H9 (cell line): Measurements from ENCODE around the gene MYCBPAP. TPM values are rescaled to one million over a fixed set of nuclear protein-coding genes. Genes with fewer than 3 reads are reported as not detected.

Experiments
- DNase-seq: peaks from one replicate; pipeline ENCODE4 v3.0.0-alpha.2; 2017
- H2AFZ ChIP-seq: one replicate; pipeline ENCODE4 v1.6.1; 2013; ENCODE audit warnings: mild to moderate bottlenecking, low read length, control low read depth, moderate library complexity
- H2AK5ac ChIP-seq: 2 replicates; pipeline ENCODE4 v1.6.1; 2013; ENCODE audit warnings: low read length, control low read depth, mixed read lengths; ENCODE audit not compliant: insufficient read length
- H2BK120ac ChIP-seq: one replicate; pipeline ENCODE4 v1.6.1; 2013; ENCODE audit warnings: low read depth, mild to moderate bottlenecking, low read length, control low read depth, inconsistent platforms; ENCODE audit not compliant: poor library complexity, severe bottlenecking
- H2BK12ac ChIP-seq: 2 replicates; pipeline ENCODE4 v1.6.1; 2013; ENCODE audit warnings: low read length, control low read depth, mixed read lengths, low read depth; ENCODE audit not compliant: insufficient read length
- H2BK15ac ChIP-seq: 2 replicates; pipeline ENCODE4 v1.6.1; 2013; ENCODE audit warnings: low read depth, low read length, control low read depth
- H2BK20ac ChIP-seq: one replicate; pipeline ENCODE4 v1.6.1; 2013; ENCODE audit warnings: low read depth, mild to moderate bottlenecking, low read length, control low read depth, inconsistent platforms; ENCODE audit not compliant: poor library complexity, severe bottlenecking
- H2BK5ac ChIP-seq: 2 replicates; pipeline ENCODE4 v1.6.1; 2013; ENCODE audit warnings: low read length, control low read depth, mixed read lengths; ENCODE audit not compliant: insufficient read length
- H3K14ac ChIP-seq: 2 replicates; pipeline ENCODE4 v1.6.1; 2013; ENCODE audit warnings: low read length, control low read depth; ENCODE audit not compliant: insufficient read depth
- H3K18ac ChIP-seq: 2 replicates; pipeline ENCODE4 v1.6.1; 2013; ENCODE audit warnings: low read depth, mild to moderate bottlenecking, mixed read lengths, low read length, control low read depth; ENCODE audit not compliant: insufficient read length
- H3K23ac ChIP-seq: 2 replicates; pipeline ENCODE4 v1.6.1; 2013; ENCODE audit warnings: low read length, control low read depth, mixed read lengths, low read depth; ENCODE audit not compliant: insufficient read length
- H3K23me2 ChIP-seq: 2 replicates; pipeline ENCODE4 v1.6.1; 2013; ENCODE audit warnings: low read depth, mild to moderate bottlenecking, mixed read lengths, low read length, control low read depth; ENCODE audit not compliant: insufficient read length, poor library complexity, severe bottlenecking
- H3K27ac ChIP-seq: 2 replicates; pipeline ENCODE4 v1.5.1; 2013; ENCODE audit warnings: low read length, control low read depth, mixed read lengths, low read depth; ENCODE audit not compliant: insufficient read length
- H3K27me3 ChIP-seq: 2 replicates; pipeline ENCODE4 v1.6.1; 2013; ENCODE audit warnings: low read length, control low read depth, inconsistent platforms; ENCODE audit not compliant: insufficient read depth
- H3K4ac ChIP-seq: 2 replicates; pipeline ENCODE4 v1.6.1; 2013; ENCODE audit warnings: low read depth, mild to moderate bottlenecking, control low read depth, inconsistent platforms, low read length, moderate library complexity
- H3K4me1 ChIP-seq: 2 replicates; pipeline ENCODE4 v1.6.1; 2013; ENCODE audit warnings: low read length, control low read depth, inconsistent platforms; ENCODE audit not compliant: insufficient read depth
- H3K4me2 ChIP-seq: 2 replicates; pipeline ENCODE4 v1.6.1; 2013; ENCODE audit warnings: low read length, control low read depth, mixed read lengths; ENCODE audit not compliant: insufficient read length, insufficient read depth
- H3K56ac ChIP-seq: 2 replicates; pipeline ENCODE4 v1.6.1; 2013; ENCODE audit warnings: low read depth, mild to moderate bottlenecking, mixed read lengths, low read length, control low read depth; ENCODE audit not compliant: insufficient read length
- H3K79me1 ChIP-seq: 2 replicates; pipeline ENCODE4 v1.6.1; 2013; ENCODE audit warnings: low read depth, mild to moderate bottlenecking, moderate library complexity, low read length, control low read depth, inconsistent platforms; ENCODE audit not compliant: insufficient read depth, poor library complexity, severe bottlenecking
- H3K79me2 ChIP-seq: 2 replicates; pipeline ENCODE4 v1.6.1; 2013; ENCODE audit warnings: low read length, control low read depth, inconsistent platforms; ENCODE audit not compliant: insufficient read depth
- H3K9ac ChIP-seq: 2 replicates; pipeline ENCODE4 v1.6.1; 2013; ENCODE audit warnings: low read length, control low read depth, mixed read lengths; ENCODE audit not compliant: insufficient read length; ENCODE audit errors: extremely low read depth
- H3K9me3 ChIP-seq: one replicate; pipeline ENCODE4 v1.6.1; 2013; ENCODE audit warnings: low read depth, low read length, inconsistent platforms; ENCODE audit not compliant: control insufficient read depth
- H3T11ph ChIP-seq: one replicate; pipeline ENCODE4 v1.6.1; 2013; ENCODE audit warnings: mild to moderate bottlenecking, low read length, control low read depth, inconsistent platforms
- H4K20me1 ChIP-seq: one replicate; pipeline ENCODE4 v1.6.1; 2013; ENCODE audit not compliant: control insufficient read depth, insufficient read length, insufficient read depth
- H4K5ac ChIP-seq: 2 replicates; pipeline ENCODE4 v1.6.1; 2013; ENCODE audit warnings: low read depth, mild to moderate bottlenecking, mixed read lengths, low read length, control low read depth; ENCODE audit not compliant: insufficient read length
- H4K8ac ChIP-seq: replicated peaks from 2 replicates; pipeline ENCODE4 v1.6.1; 2013; ENCODE audit warnings: low read length, control low read depth, mixed read lengths, low read depth; ENCODE audit not compliant: insufficient read length
- H4K91ac ChIP-seq: 2 replicates; pipeline ENCODE4 v1.6.1; 2013; ENCODE audit warnings: low read depth, mild to moderate bottlenecking, moderate library complexity, mixed read lengths, low read length, control low read depth; ENCODE audit not compliant: insufficient read length
- H3K27ac Mint-ChIP-seq, 3 experiments: 2 replicates in 2 of 3; 3 replicates in 1 of 3; pipeline ENCODE4 v1.8.0; 2020 to 2021; ENCODE audit warnings: mixed read lengths in 3 of 3, mild to moderate bottlenecking in 1 of 3, moderate library complexity in 1 of 3
- H3K27me3 Mint-ChIP-seq: 2 replicates; pipeline ENCODE4 v1.8.0; 2021; ENCODE audit warnings: low read depth, mild to moderate bottlenecking, moderate library complexity, mixed read lengths
- H3K36me3 Mint-ChIP-seq, 3 experiments: 2 replicates in 2 of 3; 3 replicates in 1 of 3; pipeline ENCODE4 v1.8.0; 2020 to 2021; ENCODE audit warnings: low read depth in 3 of 3, mixed read lengths in 3 of 3; ENCODE audit not compliant: insufficient read depth in 1 of 3
- H3K4me1 Mint-ChIP-seq, 2 experiments: 2 replicates each; pipeline ENCODE4 v1.8.0; 2020; ENCODE audit warnings: mixed read lengths in 2 of 2
- H3K4me3 Mint-ChIP-seq, 2 experiments: 2 replicates in 1 of 2; 3 replicates in 1 of 2; pipeline ENCODE4 v1.8.0; 2020 to 2021; ENCODE audit warnings: mild to moderate bottlenecking in 2 of 2, mixed read lengths in 2 of 2, moderate library complexity in 1 of 2
- H3K9me3 Mint-ChIP-seq, 2 experiments: 2 replicates in 1 of 2; 3 replicates in 1 of 2; pipeline ENCODE4 v1.8.0; 2020; ENCODE audit warnings: mild to moderate bottlenecking in 2 of 2, mixed read lengths in 2 of 2, moderate library complexity in 1 of 2
- WGBS: extraction: QIAGEN DNeasy Blood & Tissue Kit; methylation state at CpG from one replicate; pipeline ENCODE4 v1.1.7; 2013; ENCODE audit warnings: missing lambda C conversion rate, low lambda C conversion rate, mixed read lengths; ENCODE audit not compliant: insufficient read length; ENCODE audit errors: extremely low coverage; 5-methylcytosine and 5-hydroxymethylcytosine counted together
- total RNA-seq: library from RNA; stranded (reverse); gene quantifications from 2 replicates; pipeline ENCODE4 v1.2.1, GENCODE V29; 2021
- TF ChIP-seq, protein P1 (sequence below): fragments of 200-600 bp; sonication (generic); conservative IDR thresholded peaks from 3 replicates; pipeline ENCODE4 v1.8.0; 2021; ENCODE audit warnings: antibody characterized with exemption, mild to moderate bottlenecking

MYCBPAP gene
- total RNA-seq, 1 experiment from 2014 or later = 1.7 TPM

- no CpG with 5 or more reads among the region's 7 CpGs for WGBS
- no peak overlapping the region for H3K4ac ChIP-seq
- no peak overlapping the region for H3K27ac Mint-ChIP-seq
- peaks cover 13% of the 10 kb centered on the region; the same call in 1 of the 2 replicates for H3K27me3 ChIP-seq
- no peak overlapping the region for H4K91ac ChIP-seq
- H2BK120ac ChIP-seq = no peak overlapping the region
- no peaks in the 10 kb centered on the region for H3K23me2 ChIP-seq
- no peaks in the 10 kb centered on the region for H3K79me1 ChIP-seq
- H3K4me2 ChIP-seq = no peak overlapping the region
- H2BK5ac ChIP-seq = no peak overlapping the region
- no peak overlapping the region for H2AFZ ChIP-seq
- no peaks in the 10 kb centered on the region for H3K9me3 Mint-ChIP-seq
- H3K9me3 ChIP-seq = no peaks in the 10 kb centered on the region
- H3K27me3 Mint-ChIP-seq = peaks cover 48% of the 10 kb centered on the region
- no peaks in the 10 kb centered on the region for H3K79me2 ChIP-seq
- no peak overlapping the region for H2BK15ac ChIP-seq
- H2BK20ac ChIP-seq = no peak overlapping the region
- H4K5ac ChIP-seq = no peak overlapping the region
- no peak for DNase-seq
- no peak overlapping the region for H3T11ph ChIP-seq
- TF ChIP-seq, protein P1, sequence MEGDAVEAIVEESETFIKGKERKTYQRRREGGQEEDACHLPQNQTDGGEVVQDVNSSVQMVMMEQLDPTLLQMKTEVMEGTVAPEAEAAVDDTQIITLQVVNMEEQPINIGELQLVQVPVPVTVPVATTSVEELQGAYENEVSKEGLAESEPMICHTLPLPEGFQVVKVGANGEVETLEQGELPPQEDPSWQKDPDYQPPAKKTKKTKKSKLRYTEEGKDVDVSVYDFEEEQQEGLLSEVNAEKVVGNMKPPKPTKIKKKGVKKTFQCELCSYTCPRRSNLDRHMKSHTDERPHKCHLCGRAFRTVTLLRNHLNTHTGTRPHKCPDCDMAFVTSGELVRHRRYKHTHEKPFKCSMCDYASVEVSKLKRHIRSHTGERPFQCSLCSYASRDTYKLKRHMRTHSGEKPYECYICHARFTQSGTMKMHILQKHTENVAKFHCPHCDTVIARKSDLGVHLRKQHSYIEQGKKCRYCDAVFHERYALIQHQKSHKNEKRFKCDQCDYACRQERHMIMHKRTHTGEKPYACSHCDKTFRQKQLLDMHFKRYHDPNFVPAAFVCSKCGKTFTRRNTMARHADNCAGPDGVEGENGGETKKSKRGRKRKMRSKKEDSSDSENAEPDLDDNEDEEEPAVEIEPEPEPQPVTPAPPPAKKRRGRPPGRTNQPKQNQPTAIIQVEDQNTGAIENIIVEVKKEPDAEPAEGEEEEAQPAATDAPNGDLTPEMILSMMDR = no peak
- 0 out of 2 replicates have a peak, but pooled peaks cover 2% of the 10 kb centered on the region for H3K4me1 ChIP-seq
- H2AK5ac ChIP-seq = no peak overlapping the region
- no peak overlapping the region for H3K14ac ChIP-seq
- H3K36me3 Mint-ChIP-seq = peaks cover 0 to 5% (median 2%) of the 10 kb centered on the region in 3 experiments; a peak in 2 of 7 replicates
- no peak overlapping the region for H3K4me3 Mint-ChIP-seq
- no peak overlapping the region for H3K18ac ChIP-seq
- no peak overlapping the region for H3K56ac ChIP-seq
- H2BK12ac ChIP-seq = no peak overlapping the region
- no peak overlapping the region for H4K8ac ChIP-seq
- no peak overlapping the region for H3K9ac ChIP-seq
- H3K27ac ChIP-seq = no peak overlapping the region
- H3K23ac ChIP-seq = no peak overlapping the region
- peaks cover 27 to 50% of the 10 kb centered on the region in 2 experiments for H3K4me1 Mint-ChIP-seq
- no peaks in the 10 kb centered on the region for H4K20me1 ChIP-seq
Measured at GRCh38 chr17:50569592-50569991, 61.4 kb downstream of the MYCBPAP start.
